Left lung (tissue), 10 donors: Measurements from ENCODE around the gene C1QC. TPM values are rescaled to one million over a fixed set of nuclear protein-coding genes. Genes with fewer than 3 reads are reported as not detected.
"Not testable (repeated sequence)": the region's sequence is repeated elsewhere in the genome, so short reads cannot be mapped to it uniquely, and the experiment has no call there.

Experiments used
- ATAC-seq: fragments of 200-7000 bp; cut with Tn5 transposase; one replicate; pipeline ENCODE4 v1.9.1; 2020; ENCODE audit warnings: moderate library complexity
- DNase-seq, 4 donors: peaks; one replicate each; pipeline ENCODE4 v3.0.0-alpha.2; 2013 to 2020
- H3K27ac ChIP-seq, 2 donors: fragments of 200-600 bp; sonication (generic) in 1 of 2; one replicate each; pipeline versions ENCODE4 v1.5.0 to v1.8.0; 2020 to 2021
- H3K27me3 ChIP-seq, 2 donors: fragments of 200-600 bp; sonication (generic) in 1 of 2; one replicate each; pipeline versions ENCODE4 v1.5.0 to v1.8.0; 2020 to 2021
- H3K36me3 ChIP-seq, 2 donors: fragments of 200-600 bp; sonication (generic) in 1 of 2; one replicate each; pipeline versions ENCODE4 v1.5.0 to v1.8.0; 2020 to 2021
- H3K4me1 ChIP-seq, 2 donors: fragments of 200-600 bp; one replicate each; pipeline ENCODE4 v1.8.0; 2021
- H3K4me3 ChIP-seq, 2 donors: fragments of 200-600 bp; sonication (generic) in 1 of 2; one replicate each; pipeline versions ENCODE4 v1.5.0 to v1.8.0; 2020 to 2021; ENCODE audit warnings: mild to moderate bottlenecking in 1 of 2
- H3K9me3 ChIP-seq, 2 donors: fragments of 200-600 bp; sonication (generic) in 1 of 2; one replicate each; pipeline versions ENCODE4 v1.5.0 to v1.8.0; 2020 to 2021
- CTCF ChIP-seq, 2 donors: fragments of 200-600 bp; sonication (generic) in 1 of 2; IDR thresholded peaks; one replicate each; pipeline versions ENCODE4 v1.5.0 to v1.8.0; 2021; ENCODE audit warnings: antibody characterized with exemption in 2 of 2
- intact Hi-C, 2 donors: fragments of 100-400 bp; cut with DNase I; formaldehyde crosslinking; loops; one replicate each; pipeline versions ENCODE4 v1.11.2 to v1.14.2; 2022
- polyA plus RNA-seq, 6 donors: library from polyadenylated mRNA; unstranded; fragments of 120-200 nt; gene quantifications; one replicate each; pipeline ENCODE4 v1.2.1, GENCODE V29; 2013; ENCODE audit not compliant: insufficient read length in 6 of 6
- total RNA-seq, 2 donors: library from RNA; stranded (reverse); fragmentation: NEBNext Ultra II Directional; extraction: Animal tissue kit (Norgen Biotek cat#: 25700); gene quantifications; one replicate each; pipeline ENCODE4 v1.2.1, GENCODE V29; 2021
- donor health status: DM: no; HTN: yes; CAD: no.
- donor health status: DM: no; HTN: no; CAD: no.

Gene C1QC
- total and polyA plus RNA-seq, 8 donors, result 21.3 to 577 (median 26.1) TPM

- peaks cover 0 to 51% of the 10 kb centered on the region in 2 donors for H3K27me3 ChIP-seq
- H3K4me3 ChIP-seq, result no peak overlapping the region
- no peaks in the 10 kb centered on the region for H3K4me1 ChIP-seq
- TF ChIP-seq CTCF (IDR thresholded peaks at IDR 0.05), result no peak
- no peak overlapping the region for H3K27ac ChIP-seq
- DNase-seq (no peak), ATAC-seq (no peak)
- no peaks in the 10 kb centered on the region for H3K36me3 ChIP-seq
- intact Hi-C loops, result no loop called here
- H3K9me3 ChIP-seq, result no peaks in the 10 kb centered on the region
These were observed 23.0 kb downstream of the C1QC start for GRCh38 chr1:22666412-22666811.

GRCh38 chr1:22668840-22669239 is 25.4 kb downstream of the C1QC start:
- H3K9me3 ChIP-seq, intact Hi-C loops, H3K27ac ChIP-seq, DNase-seq, ATAC-seq, H3K4me1 ChIP-seq, H3K4me3 ChIP-seq, H3K36me3 ChIP-seq: not testable (repeated sequence)
- peaks cover 0 to 70% of the 10 kb centered on the region in 2 donors for H3K27me3 ChIP-seq

GRCh38 chr1:22670352-22670975 is 27.0 kb downstream of the C1QC start:
- no peak for DNase-seq
- intact Hi-C loops, result loop anchor here in 1 of 2 donors (10.0 kb wide), 1 partner anchor 254 kb away; no protein-coding TSS in a partner anchor
- no peak for ATAC-seq

GRCh38 chr1:22671999-22672398 is 28.6 kb downstream of the C1QC start:
- intact Hi-C loops, result loop anchor here in 1 of 2 donors (10.0 kb wide), 1 partner anchor 253 kb away; no protein-coding TSS in a partner anchor
- no peak overlapping the region for H3K27ac ChIP-seq
- ATAC-seq (no peak), DNase-seq (no peak)
- no peaks in the 10 kb centered on the region for H3K4me1 ChIP-seq
- TF ChIP-seq CTCF (IDR thresholded peaks at IDR 0.05), result no peak
- H3K4me3 ChIP-seq, result no peak overlapping the region
- H3K9me3 ChIP-seq, result no peaks in the 10 kb centered on the region
- H3K36me3 ChIP-seq, result no peaks in the 10 kb centered on the region
- H3K27me3 ChIP-seq, result peaks cover 0 to 92% of the 10 kb centered on the region in 2 donors

More at GRCh38 chr1:22670352-22670975, 27.0 kb downstream of the C1QC start:
- H3K9me3 ChIP-seq, result no peaks in the 10 kb centered on the region
- no peaks in the 10 kb centered on the region for H3K36me3 ChIP-seq
- TF ChIP-seq CTCF (IDR thresholded peaks at IDR 0.05), result no peak
- H3K27ac ChIP-seq, result no peak overlapping the region
- peaks cover 0 to 82% of the 10 kb centered on the region in 2 donors for H3K27me3 ChIP-seq
- H3K4me3 ChIP-seq, result no peak overlapping the region
- no peaks in the 10 kb centered on the region for H3K4me1 ChIP-seq

GRCh38 chr1:22673486-22674409 is 30.3 kb downstream of the C1QC start:
- ATAC-seq (peak; percentile 72), DNase-seq (peak in 1 of 4 donors; percentile 52)
- Histone ChIP-seq H3K9me3 (no peaks in the 10 kb centered on the region), H3K4me1 (no peaks in the 10 kb centered on the region), H3K36me3 (no peaks in the 10 kb centered on the region), H3K27ac (no peak overlapping the region), H3K4me3 (no peak overlapping the region), H3K27me3 (peaks cover 0 to 86% of the 10 kb centered on the region in 2 donors)
- TF ChIP-seq CTCF (IDR thresholded peaks at IDR 0.05), result peak; percentile 42 to 67
- intact Hi-C loops, result loop anchor here in 1 of 2 donors (10.0 kb wide), 1 partner anchor 251 kb away; no protein-coding TSS in a partner anchor
